GM23248 (cell line): ENCODE data around the gene SDR42E1.

ENCODE experiments used
- EZH2 ChIP-seq: fragments of 200-600 bp; sonication (generic); IDR thresholded peaks from 2 replicates; pipeline ENCODE4 v1.6.1; 2018; ENCODE audit warnings: antibody characterized with exemption, mild to moderate bottlenecking; ENCODE audit not compliant: insufficient read depth, poor library complexity, severe bottlenecking
- EZH2phosphoT487 ChIP-seq: fragments of 200-600 bp; sonication (generic); IDR thresholded peaks from 2 replicates; pipeline ENCODE4 v1.6.1; 2018; ENCODE audit warnings: antibody characterized with exemption, moderate library complexity, mild to moderate bottlenecking, low read depth; ENCODE audit not compliant: insufficient read depth

- TF ChIP-seq EZH2phosphoT487 (no peak), EZH2 (no peak)
Measured at GRCh38 chr16:82027629-82028064, 16.4 kb upstream of the SDR42E1 start.
